Dermis blood vessel endothelial cell (primary cell): Measurements from ENCODE around the gene COMTD1. TPM values are rescaled to one million over a fixed set of nuclear protein-coding genes. Genes with fewer than 3 reads are reported as not detected.

Source experiments
- DNase-seq: peaks from one replicate; pipeline ENCODE4 v3.0.0; 2010
- total RNA-seq: library from RNA; depleted of rRNA; stranded (reverse); fragments of >200 nt; gene quantifications from 2 replicates; pipeline ENCODE4 v1.2.3, GENCODE V29; 2014

COMTD1 gene
- total RNA-seq, result 15.9 and 23.0 TPM in 2 replicates

DNA sequence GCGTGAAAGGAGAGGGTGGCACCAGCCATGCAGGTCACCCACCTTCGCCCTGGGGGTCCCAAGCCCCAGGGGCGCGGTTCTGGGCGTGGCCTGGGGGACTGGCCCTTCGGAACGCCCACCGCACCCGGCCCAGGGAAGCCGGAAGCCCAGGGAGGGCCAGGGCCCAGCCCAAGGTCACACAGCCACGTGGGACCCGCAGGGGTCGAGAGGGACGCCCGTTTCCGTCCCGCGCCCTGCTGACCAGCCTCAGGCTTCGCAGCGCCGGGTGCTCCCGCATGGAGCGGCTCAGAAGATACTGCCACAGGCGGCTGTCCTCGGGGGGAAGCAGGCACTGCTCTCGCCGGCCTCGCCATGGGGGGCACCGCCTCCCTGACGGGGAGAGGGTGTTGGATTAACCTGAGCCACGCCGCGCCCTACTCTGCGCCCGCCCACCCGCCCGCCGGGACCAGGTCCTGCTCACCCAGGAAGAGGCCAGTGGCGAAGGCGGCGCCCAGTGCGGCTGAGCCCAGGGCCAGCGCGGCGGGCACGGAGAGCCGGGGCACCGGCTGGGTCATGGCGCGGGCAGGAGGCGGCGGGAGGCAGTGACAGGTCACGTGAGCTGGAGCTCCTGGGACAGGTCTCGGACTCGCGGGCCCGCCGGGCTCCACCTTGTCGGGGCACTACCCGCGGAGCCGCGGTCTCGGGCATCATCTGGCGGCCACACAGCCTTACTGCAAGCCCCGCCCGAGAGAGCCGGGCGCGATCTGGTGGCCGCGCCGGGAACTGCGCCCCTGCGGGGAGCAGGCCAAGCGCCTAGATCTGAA, at the start of gene COMTD1:
TSS of gene COMTD1 (minus strand) at position 583 of the 803 bp plus-strand sequence. CDS start at position 554, 29 bp downstream.
- DNase-seq, result peak; percentile 95

GRCh38 chr10:75283671-75284470, 48.1 kb upstream of the COMTD1 start:
- DNase-seq, result no peak

DNA sequence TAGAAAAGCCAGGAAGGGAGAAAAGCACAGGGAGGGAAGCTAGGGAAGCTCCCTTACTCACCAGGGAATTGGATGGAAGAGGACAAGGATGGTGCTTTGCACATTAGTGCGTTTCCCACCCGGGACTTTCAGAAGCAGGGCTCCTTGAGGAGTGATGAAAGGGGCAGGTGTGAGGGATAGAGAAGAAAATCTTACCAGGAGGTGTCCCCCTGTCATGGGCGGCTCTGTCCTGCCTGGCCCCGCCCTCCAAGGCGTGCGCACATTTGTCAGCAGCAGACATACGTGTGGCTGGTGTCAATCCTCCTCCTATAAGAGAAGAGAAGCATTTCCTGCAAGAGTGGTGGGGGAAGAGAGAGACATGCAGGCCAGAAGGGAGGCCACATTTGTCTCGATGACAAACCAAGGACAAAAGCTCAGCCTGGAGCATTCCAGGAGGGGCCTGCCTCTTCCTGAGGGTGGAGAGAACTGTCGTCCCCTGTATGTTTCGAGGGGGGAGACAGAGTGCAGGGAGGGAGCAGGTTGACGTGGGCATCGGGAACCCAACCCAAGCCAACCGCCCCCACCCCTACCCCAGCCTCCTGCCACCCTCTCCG, 47.4 kb upstream of the COMTD1 start:
- no peak for DNase-seq

- DNase-seq, result no peak
Observed at GRCh38 chr10:75281974-75282373, 46.2 kb upstream of the COMTD1 start.

- no peak for DNase-seq
Observed at GRCh38 chr10:75280236-75280635, 44.5 kb upstream of the COMTD1 start.

GRCh38 chr10:75276069-75276872, 40.5 kb upstream of the COMTD1 start:
- no peak for DNase-seq

- no peak for DNase-seq
Observed at GRCh38 chr10:75272896-75273295, 37.1 kb upstream of the COMTD1 start.

DNA sequence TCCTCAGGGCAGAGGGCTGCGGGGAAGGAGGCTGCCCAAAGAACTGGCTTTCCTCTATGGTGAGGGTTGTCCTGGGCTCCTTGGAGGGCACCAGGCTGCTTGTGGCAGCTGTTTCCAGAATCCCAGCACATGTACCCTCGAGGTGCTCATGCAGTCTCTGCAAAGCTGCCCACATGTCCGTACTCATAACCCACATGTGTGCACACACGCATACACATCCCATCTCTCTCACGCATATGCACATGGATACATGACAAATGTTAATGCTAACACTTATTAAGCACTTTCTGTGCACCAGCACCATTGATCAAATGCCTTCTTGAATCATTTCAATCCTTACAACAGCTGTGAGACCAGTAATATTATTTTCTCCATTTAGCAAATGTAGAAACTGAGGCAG, 36.3 kb upstream of the COMTD1 start:
- DNase-seq, result no peak

- no peak for DNase-seq
Observed at GRCh38 chr10:75269605-75270004, 33.8 kb upstream of the COMTD1 start.

GRCh38 chr10:75266945-75267344, 31.2 kb upstream of the COMTD1 start:
- DNase-seq, result no peak

DNA sequence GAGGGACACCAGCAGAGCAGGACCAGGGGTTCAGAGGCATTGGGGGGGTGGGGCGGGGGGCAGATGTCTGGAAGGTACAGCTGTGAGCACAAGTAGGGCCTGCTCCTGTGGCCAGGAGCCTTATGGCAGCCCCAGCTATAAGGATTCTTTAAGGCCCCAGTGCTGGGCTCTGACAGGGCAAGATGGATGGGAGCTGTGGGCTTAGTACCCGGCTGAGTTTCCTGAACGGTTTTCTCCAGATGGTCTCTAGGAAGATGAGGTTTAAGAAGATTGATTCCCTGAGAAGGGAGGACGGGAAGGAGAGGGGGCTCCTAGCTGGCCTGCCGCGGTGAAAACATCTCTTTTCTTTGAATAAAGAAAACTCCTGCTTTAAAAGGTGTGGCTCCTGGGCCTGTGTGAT, 30.1 kb upstream of the COMTD1 start:
- DNase-seq, result no peak

DNA sequence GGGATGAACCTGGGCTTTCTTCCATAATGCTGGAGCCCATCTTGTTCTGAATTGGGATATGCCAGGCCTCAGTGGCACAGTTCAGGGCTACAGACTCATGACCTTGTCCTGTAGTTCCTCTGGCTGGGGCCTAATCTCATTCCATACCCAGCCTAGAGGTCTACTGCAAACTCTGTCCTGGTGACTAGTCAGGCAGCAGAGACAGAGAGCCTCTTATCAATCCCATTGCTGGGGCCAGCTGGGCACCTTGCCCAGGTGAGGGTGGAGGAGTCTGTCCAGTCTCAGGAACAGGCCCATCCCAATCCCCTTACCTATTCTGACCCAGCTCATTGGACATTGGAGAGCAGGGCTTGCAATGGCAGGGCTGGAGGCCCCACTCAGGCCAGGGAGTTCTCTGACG, 28.0 kb upstream of the COMTD1 start:
- no peak for DNase-seq

GRCh38 chr10:75261813-75262705, 26.3 kb upstream of the COMTD1 start:
- no peak for DNase-seq

DNA sequence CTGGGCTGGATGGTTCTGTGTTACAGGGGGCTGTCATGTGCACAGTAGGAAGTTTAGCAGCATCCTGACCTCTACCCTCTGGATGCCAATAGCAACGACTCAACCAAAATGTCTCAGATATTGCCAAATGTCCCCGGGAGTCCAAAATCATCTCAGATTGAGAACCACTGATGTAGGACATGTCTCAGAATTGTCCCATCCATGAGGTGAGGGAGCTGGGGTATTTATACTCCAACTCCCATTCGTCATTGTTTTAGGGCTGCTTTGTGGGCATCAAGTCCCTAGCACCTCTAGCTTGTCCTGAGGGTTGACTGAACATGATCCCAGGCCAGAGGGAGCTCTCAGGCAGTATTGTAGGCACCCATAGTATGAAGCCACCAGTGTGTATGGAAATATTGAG, 25.2 kb upstream of the COMTD1 start:
- DNase-seq, result no peak

DNA sequence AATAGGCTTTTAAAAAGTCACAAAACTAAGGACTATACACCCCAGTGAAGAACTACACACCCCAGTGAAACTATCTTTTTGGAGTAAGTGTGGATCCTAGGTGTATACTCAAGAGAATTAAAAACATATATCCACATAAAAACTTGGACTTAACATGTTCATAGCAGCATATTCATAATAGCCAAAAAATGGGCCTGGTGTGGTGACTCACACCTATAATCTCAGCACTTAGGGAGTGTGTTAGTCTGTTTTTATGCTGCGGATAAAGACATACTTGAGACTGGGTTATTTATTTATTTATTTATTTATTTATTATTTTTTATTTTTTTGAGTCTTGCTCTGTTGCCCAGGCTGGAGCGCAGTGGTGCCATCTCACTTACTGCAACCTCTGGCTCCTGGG, 19.0 kb upstream of the COMTD1 start:
- DNase-seq, result no peak

DNA sequence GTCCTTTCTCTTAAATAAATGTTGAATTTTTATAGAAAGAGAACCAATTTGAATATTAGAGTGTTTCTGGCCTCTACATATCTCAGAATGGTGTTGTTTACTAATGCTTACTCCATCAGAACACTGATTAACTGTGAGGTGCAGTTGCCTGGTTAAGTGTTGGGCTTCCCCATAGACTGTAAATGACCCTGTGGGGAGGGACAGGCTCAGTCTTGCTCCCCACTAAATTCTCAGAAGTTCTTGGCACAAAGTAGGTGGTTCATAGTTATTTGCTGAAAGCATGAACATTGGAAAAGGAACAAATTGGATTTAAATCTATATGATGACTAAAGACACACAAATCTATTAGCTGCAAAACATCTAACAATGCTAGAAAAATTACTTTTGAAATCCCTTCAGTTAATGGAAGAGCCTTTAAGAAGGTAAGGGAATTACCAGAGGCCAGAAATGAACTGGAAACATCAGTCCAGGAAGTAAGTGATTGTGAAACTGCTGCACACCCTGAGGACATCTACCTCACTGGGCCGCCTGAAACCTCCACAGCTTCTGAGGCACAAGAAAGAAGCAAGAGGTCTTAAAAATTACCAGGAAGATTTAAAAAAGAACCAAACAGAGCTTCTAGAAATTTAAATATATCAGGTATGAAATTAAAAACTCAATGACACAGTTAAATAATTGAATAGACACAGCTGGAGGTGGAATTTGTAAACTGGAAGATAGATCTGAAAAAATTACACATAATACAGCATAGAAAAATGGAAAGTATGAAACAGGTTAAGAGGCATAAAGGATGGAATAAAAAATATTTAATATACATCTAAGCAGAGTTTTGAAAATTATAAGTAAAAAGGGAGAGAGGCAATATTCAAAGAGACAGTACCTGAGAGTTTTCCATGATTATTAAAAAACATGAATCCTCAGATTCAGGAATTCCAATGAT, 17.8 kb upstream of the COMTD1 start:
- DNase-seq, result no peak

GRCh38 chr10:75250934-75251333, 15.2 kb upstream of the COMTD1 start:
- DNase-seq, result no peak

- no peak for DNase-seq
Observed at GRCh38 chr10:75247797-75248196, 12.0 kb upstream of the COMTD1 start.

GRCh38 chr10:75246506-75246905, 10.7 kb upstream of the COMTD1 start:
- no peak for DNase-seq
